DMS 273 (cell line): ENCODE measurements around the gene SCYGR4.
"Not testable (repeated sequence)": the region's sequence is repeated elsewhere in the genome, so short reads cannot be mapped to it uniquely, and the experiment has no call there.

Experiments
- DNase-seq: peaks from one replicate; lab custom pipeline; 2025; ENCODE audit not compliant: unreplicated experiment; lab: John Stamatoyannopoulos, UW

SCYGR4 gene

DNA sequence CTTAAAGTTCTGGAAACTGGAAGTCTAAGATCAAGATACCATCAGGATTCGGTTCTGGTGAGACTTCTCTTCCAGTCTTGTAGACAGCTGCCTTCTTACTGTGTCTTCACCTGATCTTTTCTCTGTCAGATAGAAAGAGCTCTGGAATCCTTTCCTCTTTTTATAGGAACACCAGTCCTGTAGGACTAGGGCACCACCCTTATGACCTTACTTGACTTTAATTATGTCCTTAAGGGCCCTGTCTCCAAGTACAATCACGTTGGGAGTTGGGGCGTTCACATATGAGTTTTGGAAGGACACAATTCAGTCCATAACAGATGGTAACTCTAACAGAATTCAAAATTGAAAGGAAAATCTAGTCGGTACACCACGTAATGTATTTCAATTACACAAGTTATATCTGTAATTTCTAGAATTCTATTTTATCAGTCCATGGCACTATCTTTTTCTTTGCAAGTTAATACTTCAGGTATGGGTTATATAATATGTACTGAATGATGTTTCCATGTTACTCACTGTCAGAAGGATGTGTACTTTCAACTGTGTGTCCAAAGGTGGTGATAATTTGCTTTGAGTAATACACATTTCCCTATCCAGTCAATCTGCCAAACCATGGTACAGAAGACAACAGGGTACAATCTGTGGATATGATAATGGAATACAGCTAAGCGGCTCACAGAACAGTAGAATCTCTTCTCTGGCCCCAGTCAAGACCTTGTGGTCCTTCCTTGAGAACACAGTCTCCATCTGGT, 48.1 kb downstream of the SCYGR4 start:
- DNase-seq, result no peak

DNA sequence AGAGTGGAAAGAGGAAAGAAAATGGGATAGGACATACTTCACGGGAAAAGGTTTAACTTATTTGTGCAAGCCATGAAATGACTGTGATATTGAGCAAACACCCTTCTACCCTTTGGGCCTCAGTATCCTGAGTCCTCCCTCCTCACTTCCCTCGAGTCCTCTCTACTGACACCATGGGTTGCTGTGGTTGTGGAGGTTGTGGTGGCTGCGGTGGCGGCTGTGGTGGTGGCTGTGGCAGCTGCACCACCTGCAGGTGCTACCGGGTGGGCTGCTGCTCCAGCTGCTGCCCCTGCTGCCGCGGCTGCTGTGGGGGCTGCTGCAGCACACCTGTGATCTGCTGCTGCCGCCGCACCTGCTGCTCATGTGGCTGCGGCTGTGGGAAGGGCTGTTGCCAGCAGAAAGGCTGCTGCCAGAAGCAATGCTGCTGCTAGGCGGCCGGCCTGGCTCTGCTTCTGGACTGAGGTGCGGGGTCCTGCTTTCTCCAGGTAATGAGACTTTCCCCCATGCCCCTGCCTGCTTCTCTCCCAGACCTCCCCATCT, 49.4 kb downstream of the SCYGR4 start, which contains the start of gene SCYGR5:
TSS of gene SCYGR5 (plus strand) at position 174 of the 540 bp plus-strand sequence. CDS start at position 174, 0 bp downstream.
- DNase-seq, result not testable (repeated sequence)
